Activated T-cell treated with anti-CD3 and anti-CD28 coated beads for 1 hour (primary cell): ENCODE measurements around the gene UNC79.

ENCODE experiments used
- DNase-seq: peaks from one replicate; pipeline ENCODE4 v3.0.0-alpha.2; 2020; ENCODE audit warnings: low read depth

Gene UNC79

GRCh38 chr14:93548102-93548843 lies 117.5 kb downstream of the UNC79 start:
- DNase-seq: no peak

GRCh38 chr14:93549595-93549994 lies 118.9 kb downstream of the UNC79 start:
- no peak for DNase-seq

- DNase-seq: no peak
These were observed 134.2 kb downstream of the UNC79 start for GRCh38 chr14:93564918-93565317.

GRCh38 chr14:93566065-93566693 lies 135.4 kb downstream of the UNC79 start:
- DNase-seq: no peak

GRCh38 chr14:93571275-93571674 lies 140.5 kb downstream of the UNC79 start:
- no peak for DNase-seq

GRCh38 chr14:93579178-93579577 lies 148.4 kb downstream of the UNC79 start:
- DNase-seq: no peak

GRCh38 chr14:93582516-93582915 lies 151.8 kb downstream of the UNC79 start:
- DNase-seq: no peak

GRCh38 chr14:93587330-93587729 lies 156.6 kb downstream of the UNC79 start:
- DNase-seq: no peak

- DNase-seq: no peak
These were observed 160.8 kb downstream of the UNC79 start for GRCh38 chr14:93591506-93591905.

- no peak for DNase-seq
These were observed 162.0 kb downstream of the UNC79 start for GRCh38 chr14:93592786-93593185.

- DNase-seq: no peak
These were observed 175.4 kb downstream of the UNC79 start for GRCh38 chr14:93606091-93606490.

- no peak for DNase-seq
These were observed 188.5 kb downstream of the UNC79 start for GRCh38 chr14:93619176-93619793.

GRCh38 chr14:93628048-93628447 lies 197.3 kb downstream of the UNC79 start:
- no peak for DNase-seq

GRCh38 chr14:93629643-93630042 lies 198.9 kb downstream of the UNC79 start:
- DNase-seq: no peak

- DNase-seq: no peak
These were observed 208.1 kb downstream of the UNC79 start for GRCh38 chr14:93638790-93639189.

GRCh38 chr14:93643127-93643526 lies 212.4 kb downstream of the UNC79 start:
- no peak for DNase-seq

- no peak for DNase-seq
These were observed 212.9 kb downstream of the UNC79 start for GRCh38 chr14:93643676-93644075.

GRCh38 chr14:93645200-93645599 lies 214.5 kb downstream of the UNC79 start:
- no peak for DNase-seq

GRCh38 chr14:93648440-93649168 lies 217.9 kb downstream of the UNC79 start:
- no peak for DNase-seq

- DNase-seq: no peak
These were observed 223.9 kb downstream of the UNC79 start for GRCh38 chr14:93654599-93654998.

- DNase-seq: no peak
These were observed 224.5 kb downstream of the UNC79 start for GRCh38 chr14:93655078-93655750.

- DNase-seq: no peak
These were observed 227.1 kb downstream of the UNC79 start for GRCh38 chr14:93657875-93658274.
